GM18868 (cell line): ENCODE measurements around the gene ARSB.
A peak's percentile ranks its signal among the peaks of the same experiment; 100 is the strongest.
"Not testable (repeated sequence)": the region's sequence is repeated elsewhere in the genome, so short reads cannot be mapped to it uniquely, and the experiment has no call there.

ENCODE experiments used
- ATAC-seq: cut with Tn5 transposase; IDR thresholded peaks from one replicate; pipeline ENCODE4 v1.9.1; 2021; ENCODE audit warnings: mild to moderate bottlenecking, moderate library complexity; ENCODE audit not compliant: unreplicated experiment

The ARSB gene

GRCh38 chr5:78907255-78907891, 77.7 kb downstream of the ARSB start:
- peak; percentile 45 for ATAC-seq

- ATAC-seq: peak; percentile 60
Observed at GRCh38 chr5:78905084-78905938, 79.8 kb downstream of the ARSB start.

GRCh38 chr5:78903861-78904260, 81.2 kb downstream of the ARSB start:
- ATAC-seq: no peak

GRCh38 chr5:78903353-78903752, 81.8 kb downstream of the ARSB start:
- ATAC-seq: no peak

GRCh38 chr5:78899922-78900362, 85.2 kb downstream of the ARSB start:
- no peak for ATAC-seq

- ATAC-seq: no peak
Observed at GRCh38 chr5:78896132-78896531, 89.0 kb downstream of the ARSB start.

GRCh38 chr5:78895616-78896015, 89.5 kb downstream of the ARSB start:
- ATAC-seq: no peak

GRCh38 chr5:78893940-78894677, 91.0 kb downstream of the ARSB start:
- peak; percentile 87 for ATAC-seq

- no peak for ATAC-seq
Observed at GRCh38 chr5:78890667-78891379, 94.3 kb downstream of the ARSB start.

GRCh38 chr5:78889369-78890140, 95.6 kb downstream of the ARSB start:
- no peak for ATAC-seq

GRCh38 chr5:78888580-78889368, 96.3 kb downstream of the ARSB start:
- ATAC-seq: no peak

GRCh38 chr5:78887384-78888118, 97.6 kb downstream of the ARSB start:
- peak; percentile 94 for ATAC-seq

- ATAC-seq: no peak
Observed at GRCh38 chr5:78886341-78887230, 98.5 kb downstream of the ARSB start.

GRCh38 chr5:78881884-78882283, 103.2 kb downstream of the ARSB start:
- no peak for ATAC-seq

GRCh38 chr5:78879516-78879915, 105.6 kb downstream of the ARSB start:
- ATAC-seq: no peak

- ATAC-seq: not testable (repeated sequence)
Observed at GRCh38 chr5:78866076-78866475, 119.0 kb downstream of the ARSB start.

GRCh38 chr5:78858364-78858763, 126.7 kb downstream of the ARSB start:
- ATAC-seq: no peak

- ATAC-seq: no peak
Observed at GRCh38 chr5:78855026-78855425, 130.1 kb downstream of the ARSB start.
